Measurements from ENCODE around the gene SEMA6A.

DNA sequence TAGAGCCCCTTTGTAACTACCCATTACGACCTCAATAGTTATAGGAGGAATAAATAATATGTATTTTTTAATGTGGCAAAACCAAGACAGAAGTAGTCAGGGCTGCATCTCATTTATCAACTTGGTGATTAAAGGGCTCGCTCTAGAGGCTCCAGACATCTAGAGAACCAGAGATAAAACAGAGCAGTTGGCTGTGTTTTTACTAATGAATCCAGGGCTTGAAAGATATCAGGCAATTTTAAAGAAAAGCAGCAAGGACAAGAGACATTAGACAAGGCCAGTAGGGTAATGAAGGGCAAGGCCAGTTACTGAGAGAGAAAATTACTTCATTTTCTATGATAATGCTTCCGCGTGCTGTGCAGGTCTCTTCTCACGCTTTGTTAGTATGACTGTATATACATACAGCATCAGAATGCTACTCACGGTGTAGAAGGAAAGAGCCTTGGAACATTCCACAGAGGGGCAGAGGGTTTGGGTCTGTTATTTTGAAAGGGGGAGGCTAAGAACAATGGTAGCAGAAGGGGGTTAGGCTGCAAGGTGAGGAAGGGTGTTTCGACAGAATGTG, 110.4 kb downstream of the SEMA6A start:
- TF ChIP-seq POLR2A (IDR thresholded peaks at IDR 0.05; ENCODE audit: low read length) (no peak), GATA1 (IDR thresholded peaks at IDR 0.05; ENCODE audit: low read depth, low read length) (no peak)
